ENCODE results near the gene ENO4.

Gene ENO4

GRCh38 chr10:116810120-116810500 lies 39.2 kb upstream of the ENO4 start:
- no peak for DNase-seq
- Histone ChIP-seq H3K9me3 (ENCODE audit: insufficient read depth, low read depth, low read length) (peaks cover 2% of the 10 kb centered on the region), H3K27ac (ENCODE audit: low read depth, low read length) (no peak overlapping the region), H4K8ac (ENCODE audit: low read depth, low read length) (no peak overlapping the region), H3K27me3 (ENCODE audit: insufficient read depth, low read length) (no peaks in the 10 kb centered on the region), H3K9ac (ENCODE audit: low read length) (no peak overlapping the region), H3K79me1 (ENCODE audit: low read length) (no peaks in the 10 kb centered on the region), H2AK5ac (ENCODE audit: low read length) (no peak overlapping the region), H3K14ac (ENCODE audit: low read length) (no peak overlapping the region), H3K4me2 (ENCODE audit: low read length) (no peak overlapping the region), H2BK120ac (ENCODE audit: insufficient read depth, low read length, poor library complexity) (no peak overlapping the region), H3K23ac (ENCODE audit: low read length) (no peak overlapping the region), H3K18ac (ENCODE audit: low read length) (no peak overlapping the region), H4K12ac (ENCODE audit: low read depth, low read length) (no peak overlapping the region), H3K36me3 (ENCODE audit: control insufficient read depth in 1 of 2, insufficient read depth in 2 of 2, low read length in 2 of 2) (no peaks in the 10 kb centered on the region), H3K4me1 (ENCODE audit: control insufficient read depth in 1 of 2, insufficient read depth in 2 of 2, low read length in 2 of 2) (no peaks in the 10 kb centered on the region), H3K79me2 (ENCODE audit: control insufficient read depth, insufficient read depth, low read length, poor library complexity) (no peaks in the 10 kb centered on the region), H3K4ac (ENCODE audit: low read depth, low read length) (no peak overlapping the region), H3K4me3 (ENCODE audit: low read depth, low read length) (no peak overlapping the region), H2BK5ac (ENCODE audit: low read depth, low read length, poor library complexity) (no peak overlapping the region), H2AFZ (ENCODE audit: insufficient read depth, low read length, poor library complexity) (no peak overlapping the region), H4K91ac (ENCODE audit: low read depth, low read length) (no peak overlapping the region), H2BK12ac (ENCODE audit: low read length) (no peak overlapping the region)
- no CpG with 5 or more reads among the region's 10 CpGs for WGBS (ENCODE audit: extremely low coverage, insufficient coverage, insufficient read length)

- H3K27ac ChIP-seq (ENCODE audit: low read depth, low read length): no peak overlapping the region
- H2AK5ac ChIP-seq (ENCODE audit: low read length): no peak overlapping the region
- H4K12ac ChIP-seq (ENCODE audit: low read depth, low read length): no peak overlapping the region
- H3K9ac ChIP-seq (ENCODE audit: low read length): no peak overlapping the region
- H3K4me1 ChIP-seq (ENCODE audit: control insufficient read depth in 1 of 2, insufficient read depth in 2 of 2, low read length in 2 of 2): no peaks in the 10 kb centered on the region
- H3K27me3 ChIP-seq (ENCODE audit: insufficient read depth, low read length): no peaks in the 10 kb centered on the region
- no peak overlapping the region for H3K4me3 ChIP-seq (ENCODE audit: low read depth, low read length)
- H3K79me2 ChIP-seq (ENCODE audit: control insufficient read depth, insufficient read depth, low read length, poor library complexity): no peaks in the 10 kb centered on the region
- no peak overlapping the region for H3K23ac ChIP-seq (ENCODE audit: low read length)
- H3K18ac ChIP-seq (ENCODE audit: low read length): no peak overlapping the region
- H2BK120ac ChIP-seq (ENCODE audit: insufficient read depth, low read length, poor library complexity): no peak overlapping the region
- no peak overlapping the region for H3K4me2 ChIP-seq (ENCODE audit: low read length)
- no peaks in the 10 kb centered on the region for H3K79me1 ChIP-seq (ENCODE audit: low read length)
- no peak overlapping the region for H4K8ac ChIP-seq (ENCODE audit: low read depth, low read length)
- H3K9me3 ChIP-seq (ENCODE audit: insufficient read depth, low read depth, low read length): peaks cover 2% of the 10 kb centered on the region
- H2BK12ac ChIP-seq (ENCODE audit: low read length): no peak overlapping the region
- DNase-seq: no peak
- no peak overlapping the region for H2BK5ac ChIP-seq (ENCODE audit: low read depth, low read length, poor library complexity)
- H2AFZ ChIP-seq (ENCODE audit: insufficient read depth, low read length, poor library complexity): no peak overlapping the region
- no peak overlapping the region for H3K14ac ChIP-seq (ENCODE audit: low read length)
- H4K91ac ChIP-seq (ENCODE audit: low read depth, low read length): no peak overlapping the region
- H3K4ac ChIP-seq (ENCODE audit: low read depth, low read length): no peak overlapping the region
- H3K36me3 ChIP-seq (ENCODE audit: control insufficient read depth in 1 of 2, insufficient read depth in 2 of 2, low read length in 2 of 2): no peaks in the 10 kb centered on the region
- WGBS (ENCODE audit: extremely low coverage, insufficient coverage, insufficient read length): no CpG with 5 or more reads among the region's 2 CpGs
These were observed 38.4 kb upstream of the ENO4 start for GRCh38 chr10:116810895-116811294.

- Histone ChIP-seq H3K9me3 (ENCODE audit: insufficient read depth, low read depth, low read length) (peaks cover 2% of the 10 kb centered on the region), H3K27me3 (ENCODE audit: insufficient read depth, low read length) (no peaks in the 10 kb centered on the region), H4K8ac (ENCODE audit: low read depth, low read length) (no peak overlapping the region), H3K9ac (ENCODE audit: low read length) (no peak overlapping the region), H3K79me1 (ENCODE audit: low read length) (no peaks in the 10 kb centered on the region), H2BK12ac (ENCODE audit: low read length) (no peak overlapping the region), H4K12ac (ENCODE audit: low read depth, low read length) (no peak overlapping the region), H2BK120ac (ENCODE audit: insufficient read depth, low read length, poor library complexity) (no peak overlapping the region), H3K27ac (ENCODE audit: low read depth, low read length) (no peak overlapping the region), H3K4me1 (ENCODE audit: control insufficient read depth in 1 of 2, insufficient read depth in 2 of 2, low read length in 2 of 2) (no peaks in the 10 kb centered on the region), H3K23ac (ENCODE audit: low read length) (no peak overlapping the region), H3K18ac (ENCODE audit: low read length) (no peak overlapping the region), H2BK5ac (ENCODE audit: low read depth, low read length, poor library complexity) (no peak overlapping the region), H3K14ac (ENCODE audit: low read length) (no peak overlapping the region), H3K4ac (ENCODE audit: low read depth, low read length) (no peak overlapping the region), H2AK5ac (ENCODE audit: low read length) (no peak overlapping the region), H3K4me3 (ENCODE audit: low read depth, low read length) (no peak overlapping the region), H4K91ac (ENCODE audit: low read depth, low read length) (no peak overlapping the region), H2AFZ (ENCODE audit: insufficient read depth, low read length, poor library complexity) (no peak overlapping the region), H3K36me3 (ENCODE audit: control insufficient read depth in 1 of 2, insufficient read depth in 2 of 2, low read length in 2 of 2) (no peaks in the 10 kb centered on the region), H3K79me2 (ENCODE audit: control insufficient read depth, insufficient read depth, low read length, poor library complexity) (no peaks in the 10 kb centered on the region), H3K4me2 (ENCODE audit: low read length) (no peak overlapping the region)
- no CpG with 5 or more reads among the region's 11 CpGs for WGBS (ENCODE audit: extremely low coverage, insufficient coverage, insufficient read length)
- DNase-seq: no peak
These were observed 37.6 kb upstream of the ENO4 start for GRCh38 chr10:116811691-116812090.

- Histone ChIP-seq H3K27me3 (ENCODE audit: insufficient read depth, low read length) (no peaks in the 10 kb centered on the region), H3K4me2 (ENCODE audit: low read length) (no peak overlapping the region), H4K8ac (ENCODE audit: low read depth, low read length) (no peak overlapping the region), H4K91ac (ENCODE audit: low read depth, low read length) (no peak overlapping the region), H3K36me3 (ENCODE audit: control insufficient read depth in 1 of 2, insufficient read depth in 2 of 2, low read length in 2 of 2) (no peaks in the 10 kb centered on the region), H3K9me3 (ENCODE audit: insufficient read depth, low read depth, low read length) (peaks cover 3% of the 10 kb centered on the region), H3K4me3 (ENCODE audit: low read depth, low read length) (no peak overlapping the region), H3K23ac (ENCODE audit: low read length) (no peak overlapping the region), H3K79me1 (ENCODE audit: low read length) (no peaks in the 10 kb centered on the region), H3K14ac (ENCODE audit: low read length) (no peak overlapping the region), H3K79me2 (ENCODE audit: control insufficient read depth, insufficient read depth, low read length, poor library complexity) (no peaks in the 10 kb centered on the region), H2BK120ac (ENCODE audit: insufficient read depth, low read length, poor library complexity) (no peak overlapping the region), H2BK12ac (ENCODE audit: low read length) (no peak overlapping the region), H4K12ac (ENCODE audit: low read depth, low read length) (no peak overlapping the region), H3K18ac (ENCODE audit: low read length) (no peak overlapping the region), H2BK5ac (ENCODE audit: low read depth, low read length, poor library complexity) (no peak overlapping the region), H3K27ac (ENCODE audit: low read depth, low read length) (no peak overlapping the region), H2AK5ac (ENCODE audit: low read length) (no peak overlapping the region), H3K9ac (ENCODE audit: low read length) (no peak overlapping the region), H3K4ac (ENCODE audit: low read depth, low read length) (no peak overlapping the region), H3K4me1 (ENCODE audit: control insufficient read depth in 1 of 2, insufficient read depth in 2 of 2, low read length in 2 of 2) (no peaks in the 10 kb centered on the region), H2AFZ (ENCODE audit: insufficient read depth, low read length, poor library complexity) (no peak overlapping the region)
- DNase-seq: no peak
- no CpG with 5 or more reads among the region's 18 CpGs for WGBS (ENCODE audit: extremely low coverage, insufficient coverage, insufficient read length)
These were observed 33.5 kb upstream of the ENO4 start for GRCh38 chr10:116815641-116816415.

Measured in trophoblast cell (in vitro differentiated cells and primary cell).